Vagina (tissue), 2 donors: ENCODE data around the gene CDH4. TPM values are rescaled to one million over a fixed set of nuclear protein-coding genes. Genes with fewer than 3 reads are reported as not detected.

Experiments used
- DNase-seq, 2 donors: peaks; one replicate each; pipeline ENCODE4 v3.0.0-alpha.2; 2017; ENCODE audit errors: extremely low spot score in 2 of 2
- H3K27ac ChIP-seq: fragments of 200-600 bp; sonication (generic); one replicate; pipeline ENCODE4 v1.5.1; 2019
- H3K27me3 ChIP-seq: fragments of 200-600 bp; sonication (generic); one replicate; pipeline ENCODE4 v1.5.1; 2019
- H3K36me3 ChIP-seq, 2 donors: fragments of 200-600 bp; sonication (generic); one replicate each; pipeline ENCODE4 v1.5.1; 2017 to 2019
- H3K4me1 ChIP-seq: fragments of 200-600 bp; sonication (generic); one replicate; pipeline ENCODE4 v1.5.1; 2019
- H3K4me3 ChIP-seq, 2 donors: fragments of 200-600 bp; sonication (generic); 1 replicate in 1 of 2; 2 replicates in 1 of 2; pipeline ENCODE4 v1.5.1; 2016 to 2019
- H3K9me3 ChIP-seq: fragments of 200-600 bp; sonication (generic); one replicate; pipeline ENCODE4 v1.5.1; 2019
- CTCF ChIP-seq, 3 experiments: fragments of 450-650 bp in 2 of 3; fragments of 200-600 bp in 1 of 3; sonication (generic) in 1 of 3; IDR thresholded peaks; one replicate each; pipeline ENCODE4 v1.5.1; 2017 to 2019; ENCODE audit warnings: antibody characterized with exemption in 3 of 3, mild to moderate bottlenecking in 2 of 3, moderate library complexity in 2 of 3
- POLR2A ChIP-seq, 2 donors: fragments of 450-650 bp; IDR thresholded peaks; one replicate each; pipeline ENCODE4 v1.6.1; 2017; ENCODE audit warnings: antibody characterized with exemption in 2 of 2, mild to moderate bottlenecking in 2 of 2, moderate library complexity in 2 of 2
- POLR2AphosphoS5 ChIP-seq, 2 donors: sonication (generic); formaldehyde crosslinking; IDR thresholded peaks; one replicate each; pipeline ENCODE4 v1.9.0; 2017; ENCODE audit warnings: antibody characterized with exemption in 2 of 2, mild to moderate bottlenecking in 2 of 2, low read depth in 1 of 2; ENCODE audit not compliant: insufficient read depth in 1 of 2
- intact Hi-C: fragments of 100-400 bp; cut with DNase I; formaldehyde crosslinking; loops from one replicate; pipeline ENCODE4 v1.15.1; 2023
- total RNA-seq: library from RNA; depleted of rRNA; stranded (reverse); fragments of >200 nt; gene quantifications from one replicate; pipeline ENCODE4 v1.2.3, GENCODE V29; 2016

The CDH4 gene
- total RNA-seq, 1 donor from 2014 or later = 0.25 TPM

GRCh38 chr20:61830991-61831390 is 578.9 kb downstream of the CDH4 start:
- intact Hi-C loops = no loop called here
- no peak for TF ChIP-seq POLR2AphosphoS5 (IDR thresholded peaks at IDR 0.05; ENCODE audit: insufficient read depth in 1 of 2, low read depth in 1 of 2)
- TF ChIP-seq POLR2A (IDR thresholded peaks at IDR 0.05) = no peak
- no peak for TF ChIP-seq CTCF (IDR thresholded peaks at IDR 0.05)
- no peak for DNase-seq

GRCh38 chr20:61832181-61832580 is 580.1 kb downstream of the CDH4 start:
- Histone ChIP-seq H3K4me1 (no peaks in the 10 kb centered on the region), H3K36me3 (no peaks in the 10 kb centered on the region), H3K27me3 (no peaks in the 10 kb centered on the region), H3K9me3 (no peaks in the 10 kb centered on the region), H3K4me3 (no peak overlapping the region), H3K27ac (no peak overlapping the region)
- no peak for DNase-seq
- TF ChIP-seq POLR2AphosphoS5 (IDR thresholded peaks at IDR 0.05; ENCODE audit: insufficient read depth in 1 of 2, low read depth in 1 of 2) (no peak), POLR2A (IDR thresholded peaks at IDR 0.05) (no peak), CTCF (IDR thresholded peaks at IDR 0.05) (no peak)
- intact Hi-C loops = no loop called here

More at GRCh38 chr20:61830991-61831390, 578.9 kb downstream of the CDH4 start:
- Histone ChIP-seq H3K36me3 (no peaks in the 10 kb centered on the region), H3K27me3 (no peaks in the 10 kb centered on the region), H3K27ac (no peak overlapping the region), H3K4me1 (no peaks in the 10 kb centered on the region), H3K4me3 (no peak overlapping the region), H3K9me3 (no peaks in the 10 kb centered on the region)

GRCh38 chr20:61833807-61834610 is 581.9 kb downstream of the CDH4 start:
- Histone ChIP-seq H3K4me1 (no peaks in the 10 kb centered on the region), H3K27ac (no peak overlapping the region), H3K36me3 (no peaks in the 10 kb centered on the region), H3K4me3 (no peak overlapping the region), H3K27me3 (no peaks in the 10 kb centered on the region), H3K9me3 (no peaks in the 10 kb centered on the region)
- no peak for TF ChIP-seq CTCF (IDR thresholded peaks at IDR 0.05)
- no peak for DNase-seq
- intact Hi-C loops = no loop called here

GRCh38 chr20:61835301-61835700 is 583.2 kb downstream of the CDH4 start:
- intact Hi-C loops = no loop called here
- TF ChIP-seq POLR2AphosphoS5 (IDR thresholded peaks at IDR 0.05; ENCODE audit: insufficient read depth in 1 of 2, low read depth in 1 of 2) = no peak
- no peak for TF ChIP-seq POLR2A (IDR thresholded peaks at IDR 0.05)
- TF ChIP-seq CTCF (IDR thresholded peaks at IDR 0.05) = no peak
- Histone ChIP-seq H3K36me3 (no peaks in the 10 kb centered on the region), H3K9me3 (no peaks in the 10 kb centered on the region), H3K4me3 (no peak overlapping the region), H3K4me1 (no peaks in the 10 kb centered on the region), H3K27me3 (no peaks in the 10 kb centered on the region), H3K27ac (no peak overlapping the region)
- no peak for DNase-seq

- Histone ChIP-seq H3K27ac (no peak overlapping the region), H3K4me1 (no peaks in the 10 kb centered on the region), H3K27me3 (no peaks in the 10 kb centered on the region), H3K36me3 (no peaks in the 10 kb centered on the region), H3K4me3 (no peak overlapping the region), H3K9me3 (no peaks in the 10 kb centered on the region)
- TF ChIP-seq CTCF (IDR thresholded peaks at IDR 0.05) (no peak), POLR2A (IDR thresholded peaks at IDR 0.05) (no peak), POLR2AphosphoS5 (IDR thresholded peaks at IDR 0.05; ENCODE audit: insufficient read depth in 1 of 2, low read depth in 1 of 2) (no peak)
- no peak for DNase-seq
- intact Hi-C loops = no loop called here
Observed at GRCh38 chr20:61835791-61836350, 583.8 kb downstream of the CDH4 start.
